H1 (cell line): Measurements from ENCODE around the gene POLR1H. TPM values are rescaled to one million over a fixed set of nuclear protein-coding genes. Genes with fewer than 3 reads are reported as not detected.

Experiments used
- CTCF ChIA-PET: fragments of 300-600 bp; sonication (Branson Sonifier 250); formaldehyde crosslinking; loops from one replicate; lab custom pipeline; 2021; ENCODE audit not compliant: partially characterized antibody; lab: Charles Lee
- POLR2A ChIA-PET: fragments of 300-600 bp; sonication (Branson Sonifier 250); formaldehyde crosslinking; loops from one replicate; lab custom pipeline; 2021; ENCODE audit warnings: inconsistent platforms; ENCODE audit not compliant: partially characterized antibody; lab: Charles Lee
- DNase-seq, 2 experiments: peaks; one replicate each; pipeline versions ENCODE4 v3.0.0 to v3.0.0-alpha.2; 2010 to 2022; ENCODE audit warnings: low spot score in 2 of 2, low read depth in 1 of 2, mixed read lengths in 1 of 2
- FAIRE-seq: peaks from 2 replicates; lab custom pipeline; 2011; peaks lifted over from hg19 to GRCh38; lab: Jason Lieb, UNC
- H2AFZ ChIP-seq: 2 replicates; pipeline ENCODE4 v1.8.1; 2012; ENCODE audit warnings: low read length, inconsistent platforms
- H2AK5ac ChIP-seq: 2 replicates; pipeline ENCODE4 v1.6.1; 2013; ENCODE audit warnings: low read depth, low read length
- H2BK120ac ChIP-seq: replicated peaks from 2 replicates; pipeline ENCODE3; 2013; ENCODE audit warnings: low read depth, low read length, inconsistent platforms
- H2BK12ac ChIP-seq: 2 replicates; pipeline ENCODE4 v1.6.1; 2013; ENCODE audit warnings: low read depth, low read length
- H2BK15ac ChIP-seq: 2 replicates; pipeline ENCODE4 v1.6.1; 2013; ENCODE audit warnings: low read length
- H2BK20ac ChIP-seq: 2 replicates; pipeline ENCODE4 v1.6.1; 2013; ENCODE audit warnings: low read length
- H2BK5ac ChIP-seq: 2 replicates; pipeline ENCODE4 v1.6.1; 2013; ENCODE audit warnings: low read depth, low read length
- H3K14ac ChIP-seq: 2 replicates; pipeline ENCODE4 v1.6.1; 2013; ENCODE audit warnings: inconsistent platforms; ENCODE audit not compliant: insufficient read length
- H3K18ac ChIP-seq: 2 replicates; pipeline ENCODE4 v1.6.1; 2013; ENCODE audit warnings: low read length; ENCODE audit errors: extremely low read depth
- H3K23ac ChIP-seq: 2 replicates; pipeline ENCODE4 v1.6.1; 2013; ENCODE audit warnings: inconsistent platforms; ENCODE audit not compliant: insufficient read length
- H3K23me2 ChIP-seq: 2 replicates; pipeline ENCODE4 v1.6.1; 2013; ENCODE audit warnings: low read depth, low read length
- H3K27ac ChIP-seq: 2 replicates; pipeline ENCODE4 v1.6.1; 2011; ENCODE audit warnings: low read depth, low read length, inconsistent platforms
- H3K27me3 ChIP-seq, 4 experiments: replicated peaks in 1 of 4; 1 replicate in 1 of 4; 2 replicates in 3 of 4; pipeline versions ENCODE4 v1.6.1 to v1.8.1; 2011 to 2013; ENCODE audit warnings: low read length in 3 of 4, mild to moderate bottlenecking in 3 of 4, inconsistent platforms in 2 of 4, mixed read lengths in 2 of 4, moderate library complexity in 1 of 4; ENCODE audit not compliant: control insufficient read depth in 3 of 4, insufficient read depth in 3 of 4; ENCODE audit errors: extremely low read depth in 1 of 4
- H3K36me3 ChIP-seq, 4 experiments: 2 replicates each; pipeline versions ENCODE4 v1.6.1 to v1.8.1; 2011 to 2013; ENCODE audit warnings: mild to moderate bottlenecking in 4 of 4, low read length in 3 of 4, moderate library complexity in 2 of 4, control low read depth in 1 of 4, inconsistent platforms in 1 of 4; ENCODE audit not compliant: insufficient read depth in 4 of 4, control insufficient read depth in 2 of 4
- H3K4ac ChIP-seq: replicated peaks from 2 replicates; pipeline ENCODE3; 2013; ENCODE audit warnings: low read length, low read depth, mixed read lengths, inconsistent platforms; ENCODE audit not compliant: insufficient read length
- H3K4me1 ChIP-seq, 4 experiments: replicated peaks in 1 of 4; 1 replicate in 1 of 4; 2 replicates in 3 of 4; pipeline versions ENCODE4 v1.6.1 to v1.8.1; 2011 to 2013; ENCODE audit warnings: low read length in 3 of 4, inconsistent platforms in 2 of 4, mixed read lengths in 1 of 4; ENCODE audit not compliant: insufficient read depth in 4 of 4, control insufficient read depth in 3 of 4
- H3K4me2 ChIP-seq, 2 experiments: 2 replicates each; pipeline versions ENCODE4 v1.6.1 to v1.8.1; 2011 to 2013; ENCODE audit warnings: low read depth in 2 of 2, low read length in 2 of 2, control low read depth in 1 of 2, inconsistent platforms in 1 of 2, mild to moderate bottlenecking in 1 of 2; ENCODE audit not compliant: insufficient read depth in 1 of 2
- H3K4me3 ChIP-seq, 4 experiments: fragments of 200-600, 300-600 bp in 1 of 4; sonication (generic), shearing (Covaris generic), sonication (Bioruptor Twin) in 1 of 4; 2 replicates each; pipeline versions ENCODE4 v1.5.1 to v1.8.1; 2011 to 2016; ENCODE audit warnings: low read length in 4 of 4, low read depth in 3 of 4, control low read depth in 2 of 4, inconsistent platforms in 2 of 4, mild to moderate bottlenecking in 2 of 4, mixed read lengths in 1 of 4, moderate library complexity in 1 of 4; ENCODE audit not compliant: insufficient read depth in 2 of 4; ENCODE audit errors: extremely low read depth in 1 of 4
- H3K56ac ChIP-seq: replicated peaks from 2 replicates; pipeline ENCODE3; 2013; ENCODE audit warnings: low read depth, mild to moderate bottlenecking, mixed read lengths, low read length, inconsistent platforms; ENCODE audit not compliant: insufficient read length
- H3K79me1 ChIP-seq: 2 replicates; pipeline ENCODE4 v1.6.1; 2013; ENCODE audit warnings: low read depth, low read length, control low read depth
- H3K79me2 ChIP-seq, 2 experiments: 2 replicates each; pipeline versions ENCODE4 v1.6.1 to v1.8.1; 2012 to 2013; ENCODE audit warnings: low read length in 2 of 2, mild to moderate bottlenecking in 2 of 2, inconsistent platforms in 1 of 2; ENCODE audit not compliant: insufficient read depth in 2 of 2, control insufficient read depth in 1 of 2
- H3K9ac ChIP-seq, 4 experiments: replicated peaks in 1 of 4; 1 replicate in 1 of 4; 2 replicates in 3 of 4; pipeline versions ENCODE4 v1.6.1 to v1.8.1; 2011 to 2013; ENCODE audit warnings: low read depth in 3 of 4, low read length in 3 of 4, control low read depth in 2 of 4, mild to moderate bottlenecking in 2 of 4, moderate library complexity in 2 of 4, inconsistent platforms in 1 of 4; ENCODE audit errors: extremely low read depth in 1 of 4
- H3K9me3 ChIP-seq, 2 experiments: 2 replicates each; pipeline versions ENCODE4 v1.6.1 to v1.8.1; 2012 to 2013; ENCODE audit warnings: mild to moderate bottlenecking in 2 of 2, moderate library complexity in 2 of 2, control low read depth in 1 of 2, inconsistent platforms in 1 of 2, low read depth in 1 of 2, low read length in 1 of 2, mixed read lengths in 1 of 2; ENCODE audit not compliant: insufficient read depth in 2 of 2
- H4K20me1 ChIP-seq, 2 experiments: replicated peaks in 1 of 2; 2 replicates each; pipeline versions ENCODE3 to v1.8.1; 2011 to 2013; ENCODE audit warnings: inconsistent platforms in 2 of 2, low read length in 2 of 2, mild to moderate bottlenecking in 1 of 2; ENCODE audit not compliant: insufficient read depth in 2 of 2, control insufficient read depth in 1 of 2
- H4K5ac ChIP-seq: 2 replicates; pipeline ENCODE4 v1.6.1; 2013; ENCODE audit warnings: low read length, low read depth, mixed read lengths, inconsistent platforms; ENCODE audit not compliant: insufficient read length
- H4K8ac ChIP-seq: 2 replicates; pipeline ENCODE4 v1.8.0; 2013; ENCODE audit warnings: mild to moderate bottlenecking, moderate library complexity, low read length, inconsistent platforms; ENCODE audit not compliant: insufficient read depth; ENCODE audit errors: extremely low read depth
- H4K91ac ChIP-seq: replicated peaks from 2 replicates; pipeline ENCODE3; 2013; ENCODE audit warnings: low read length, mixed read lengths, inconsistent platforms; ENCODE audit not compliant: insufficient read length
- ATF2 ChIP-seq: IDR thresholded peaks from 2 replicates; pipeline ENCODE4 v1.6.1; 2012; ENCODE audit warnings: low read length, inconsistent platforms
- BACH1 ChIP-seq: IDR thresholded peaks from 2 replicates; pipeline ENCODE4 v1.6.1; 2012; ENCODE audit warnings: low read length, improper control_type of control experiment
- BRCA1 ChIP-seq: IDR thresholded peaks from 2 replicates; pipeline ENCODE4 v1.6.1; 2012; ENCODE audit warnings: low read depth, low read length, improper control_type of control experiment
- CHD1 ChIP-seq: IDR thresholded peaks from 2 replicates; pipeline ENCODE4 v1.6.1; 2012; ENCODE audit warnings: low read depth, low read length, improper control_type of control experiment
- CTBP2 ChIP-seq: IDR thresholded peaks from 2 replicates; pipeline ENCODE4 v1.7.0; 2011; ENCODE audit warnings: borderline replicate concordance, mild to moderate bottlenecking, moderate library complexity, mixed read lengths, low read length; ENCODE audit not compliant: insufficient read depth, insufficient read length
- GTF2F1 ChIP-seq: IDR thresholded peaks from 2 replicates; pipeline ENCODE4 v1.6.1; 2012; ENCODE audit warnings: low read depth, low read length, improper control_type of control experiment, borderline replicate concordance
- JUN ChIP-seq: IDR thresholded peaks from 2 replicates; pipeline ENCODE4 v1.6.1; 2011; ENCODE audit warnings: low read depth, mild to moderate bottlenecking, improper control_type of control experiment, low read length
- KDM5A ChIP-seq: fragments of 200-600 bp; IDR thresholded peaks from 2 replicates; pipeline ENCODE4 v1.7.1; 2012; ENCODE audit warnings: mild to moderate bottlenecking, low read length, inconsistent platforms, mixed read lengths
- POLR2AphosphoS5 ChIP-seq: IDR thresholded peaks from 2 replicates; pipeline ENCODE4 v1.6.1; 2011; ENCODE audit warnings: low read depth, low read length
- RNF2 ChIP-seq: fragments of 200-900, 300-1000 bp; sonication (generic); IDR thresholded peaks from 2 replicates; pipeline ENCODE4 v1.7.1; 2016; ENCODE audit warnings: borderline replicate concordance, low read depth, mild to moderate bottlenecking, antibody characterized with exemption, low read length; ENCODE audit not compliant: poor library complexity, severe bottlenecking; ENCODE audit errors: missing control alignments
- SIX5 ChIP-seq: IDR thresholded peaks from 2 replicates; pipeline ENCODE4 v1.6.1; 2011; ENCODE audit warnings: mild to moderate bottlenecking, low read depth, low read length
- TAF1 ChIP-seq: IDR thresholded peaks from 2 replicates; pipeline ENCODE4 v1.6.1; 2011; ENCODE audit warnings: mild to moderate bottlenecking, low read depth, low read length
- TBP ChIP-seq: IDR thresholded peaks from 2 replicates; pipeline ENCODE4 v1.6.1; 2011; ENCODE audit warnings: low read depth, low read length, improper control_type of control experiment
- WGBS, 2 experiments: shearing (Covaris generic) in 1 of 2; methylation state at CpG; one replicate each; pipeline versions ENCODE4 v1.1.6 to v1.1.7; 2013 to 2015; ENCODE audit warnings: low lambda C conversion rate in 2 of 2, mixed read lengths in 2 of 2, inconsistent platforms in 1 of 2, low coverage in 1 of 2, missing lambda C conversion rate in 1 of 2; ENCODE audit not compliant: insufficient replicate concordance in 2 of 2, insufficient coverage in 1 of 2, insufficient read length in 1 of 2; ENCODE audit errors: extremely low coverage in 1 of 2, missing lambda C conversion rate in 1 of 2; 5-methylcytosine and 5-hydroxymethylcytosine counted together
- polyA plus RNA-seq, 7 experiments: library from polyadenylated mRNA; depleted of rRNA in 3 of 7; stranded (reverse) in 5 of 7; unstranded in 2 of 7; fragments of >200 nt in 5 of 7; fragments of 200-250 nt in 2 of 7; gene quantifications; 1 replicate in 5 of 7; 2 replicates in 1 of 7; 4 replicates in 1 of 7; pipeline versions ENCODE4 v1.2.1 to v1.2.3, GENCODE V29; 2011 to 2013; ENCODE audit warnings: missing spikeins in 2 of 7, mixed read lengths in 2 of 7
- total RNA-seq: library from RNA; stranded (reverse); fragmentation: NEBNext Ultra II Directional; extraction: Animal tissue kit (Norgen Biotek cat#: 25700); gene quantifications from 2 replicates; pipeline ENCODE4 v1.2.1, GENCODE V29; 2021

The POLR1H gene
- total and polyA plus RNA-seq, 2 of the 8 experiments (the other 6 are each of a cell fraction or from before 2014, with no cell fraction given) = 31.5 to 82.2 TPM

GRCh38 chr6:30044630-30045029, 16.4 kb upstream of the POLR1H start:
- Histone ChIP-seq H2BK20ac (no peak overlapping the region), H3K4me2 (no peak overlapping the region), H3K23ac (no peak overlapping the region), H2BK15ac (no peak overlapping the region), H3K18ac (no peak overlapping the region), H3K4ac (no peak overlapping the region), H3K9ac (no peak overlapping the region), H2AK5ac (no peak overlapping the region), H3K14ac (no peak overlapping the region), H3K79me1 (no peaks in the 10 kb centered on the region), H4K91ac (no peak overlapping the region), H3K27ac (no peak overlapping the region), H3K79me2 (no peaks in the 10 kb centered on the region), H2AFZ (no peak overlapping the region), H4K5ac (no peak overlapping the region), H2BK5ac (no peak overlapping the region), H2BK12ac (no peak overlapping the region), H4K20me1 (peaks cover 1 to 2% of the 10 kb centered on the region in 2 experiments), H3K56ac (no peak overlapping the region), H3K4me1 (no peaks in the 10 kb centered on the region), H3K27me3 (no peaks in the 10 kb centered on the region), H3K23me2 (no peaks in the 10 kb centered on the region), H4K8ac (no peak overlapping the region), H3K4me3 (no peak overlapping the region), H3K9me3 (no peaks in the 10 kb centered on the region), H2BK120ac (no peak overlapping the region), H3K36me3 (no peaks in the 10 kb centered on the region)
- ChIA-PET POLR2A (interaction anchor here (2.0 kb wide), 1 partner anchor 17 kb away, joined by 7 read pairs; the partner anchor contains the start of gene POLR1H), CTCF (interaction anchor here (2.3 kb wide), 1 partner anchor 8 kb away, joined by 11 read pairs; no protein-coding TSS in a partner anchor)
- DNase-seq (no peak), FAIRE-seq (no peak)
- whole genome bisulfite sequencing, 2 experiments = 60% methylated on average over 2 of the region's 2 CpGs; no CpG with 5 or more reads in 1 of the 2 experiments
- TF ChIP-seq GTF2F1 (no peak), BRCA1 (no peak), JUN (no peak), BACH1 (no peak), KDM5A (no peak), CTBP2 (no peak), POLR2AphosphoS5 (no peak), ATF2 (no peak), CHD1 (no peak), TAF1 (no peak), TBP (no peak), RNF2 (no peak), SIX5 (no peak)
